Globus pallidus (tissue), 1 donor: ENCODE data around the gene ZNF423.
A peak's percentile ranks its signal among the peaks of the same experiment; 100 is the strongest.

ENCODE experiments used
- DNase-seq: peaks from one replicate; pipeline ENCODE4 v3.0.0-alpha.2; 2015; ENCODE audit warnings: low spot score

Gene ZNF423

GRCh38 chr16:49824593-49824992, 31.3 kb downstream of the ZNF423 start:
- DNase-seq, result no peak

DNA sequence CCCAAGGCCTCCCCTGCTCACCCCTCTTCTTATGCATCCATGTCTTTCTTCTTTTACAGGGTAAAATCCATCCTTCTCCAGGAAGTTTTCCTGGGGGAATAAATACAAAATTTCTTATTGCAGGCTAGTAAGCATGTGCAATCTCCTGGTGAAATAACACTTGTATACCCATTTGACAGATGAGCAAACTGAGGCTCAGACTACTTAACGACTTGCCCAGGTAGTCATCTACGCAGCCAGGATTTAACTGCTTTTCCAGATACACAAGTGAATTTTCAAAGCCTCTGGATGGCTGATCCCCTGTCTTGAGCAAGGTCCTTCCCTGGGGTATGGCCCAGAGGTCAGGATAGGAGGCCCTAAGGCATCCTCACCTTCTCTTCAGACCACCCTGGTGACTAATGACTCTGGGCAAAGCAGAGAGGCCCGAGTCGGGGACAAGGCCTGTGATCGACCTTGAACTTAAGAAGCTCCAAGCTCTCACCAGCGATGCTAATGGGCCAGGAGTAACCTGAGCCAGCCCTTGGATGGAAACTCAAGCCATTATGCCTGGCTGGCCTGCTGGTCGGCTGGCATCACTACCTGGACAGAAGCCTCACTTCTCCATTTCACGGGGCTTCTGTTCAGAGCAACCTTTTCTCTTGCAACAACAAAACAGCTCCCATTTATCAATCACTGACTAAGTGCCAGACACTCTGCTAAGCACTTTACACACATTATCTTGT, 33.1 kb downstream of the ZNF423 start:
- no peak for DNase-seq

- no peak for DNase-seq
Observed at GRCh38 chr16:49821614-49822282, 34.2 kb downstream of the ZNF423 start.

GRCh38 chr16:49821156-49821555, 34.8 kb downstream of the ZNF423 start:
- no peak for DNase-seq

DNA sequence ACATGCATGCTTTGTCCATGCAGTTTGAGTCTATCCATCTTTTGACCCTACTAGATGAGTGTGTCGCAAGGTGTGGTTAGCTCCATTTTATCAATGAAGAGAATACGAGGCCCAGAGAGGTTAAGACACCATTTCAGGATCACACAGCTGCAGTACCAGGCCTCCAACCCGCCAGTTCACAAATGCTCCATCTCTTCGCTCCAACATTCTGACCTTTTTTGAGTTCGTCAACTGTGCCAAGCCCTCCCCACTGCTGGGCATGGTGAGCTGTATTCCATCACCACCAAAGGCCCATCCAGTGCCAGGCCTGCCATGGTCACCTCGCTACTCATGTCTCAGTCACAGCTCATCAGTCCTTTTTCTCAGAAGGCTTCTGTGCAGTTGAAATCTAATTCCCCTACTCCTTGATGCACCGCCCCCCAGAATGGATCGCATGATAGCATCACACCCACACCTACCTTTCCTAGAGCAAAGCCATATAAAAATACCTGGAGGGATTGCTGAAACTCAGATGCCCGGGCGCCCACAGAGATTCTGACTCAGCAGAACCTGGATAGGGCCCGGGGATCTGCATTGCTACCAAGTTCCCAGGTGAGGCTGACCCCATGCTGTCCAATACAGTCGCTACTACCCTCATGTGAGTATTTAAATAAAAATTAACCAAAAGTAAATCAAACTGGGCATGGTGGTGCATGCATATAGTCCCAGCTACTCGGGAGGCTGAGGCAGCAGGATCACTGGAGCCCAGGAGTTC, 38.0 kb downstream of the ZNF423 start:
- no peak for DNase-seq

- DNase-seq, result no peak
Observed at GRCh38 chr16:49816875-49817274, 39.0 kb downstream of the ZNF423 start.

DNA sequence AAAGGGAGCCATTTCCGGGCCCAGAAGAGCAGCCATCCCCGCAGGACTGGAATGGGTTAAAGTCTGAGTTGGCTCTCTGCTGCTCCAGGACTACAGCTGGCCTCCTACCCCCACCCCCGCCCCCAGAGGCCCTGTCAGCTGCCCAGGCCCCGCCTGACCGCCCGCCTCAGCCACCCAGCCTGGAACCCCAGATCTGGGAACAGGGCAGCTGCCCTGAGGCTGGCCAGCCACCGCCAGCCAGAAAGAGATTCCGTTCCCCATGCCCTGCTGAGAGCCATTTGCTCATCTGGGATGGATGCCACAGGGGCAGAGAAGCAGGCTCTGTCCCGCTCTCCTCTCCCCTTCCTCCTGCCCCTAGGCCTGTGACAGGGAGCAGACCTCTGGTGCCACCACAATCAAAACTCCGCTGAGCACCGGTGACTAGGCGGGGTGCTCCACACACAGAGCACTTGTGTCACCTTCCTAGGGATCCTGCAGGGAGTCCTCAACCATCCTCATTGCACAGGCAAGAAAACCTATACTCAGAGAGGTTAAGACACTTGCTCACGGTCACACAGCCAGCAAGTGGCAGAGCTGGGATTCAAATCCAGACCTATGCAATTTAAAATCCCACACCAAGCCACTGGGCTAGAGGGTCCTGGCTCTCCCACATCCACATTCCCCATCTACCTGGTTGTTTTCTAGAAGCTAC, 44.1 kb downstream of the ZNF423 start:
- peak; percentile 68 for DNase-seq

GRCh38 chr16:49810831-49811230, 45.1 kb downstream of the ZNF423 start:
- DNase-seq, result no peak

DNA sequence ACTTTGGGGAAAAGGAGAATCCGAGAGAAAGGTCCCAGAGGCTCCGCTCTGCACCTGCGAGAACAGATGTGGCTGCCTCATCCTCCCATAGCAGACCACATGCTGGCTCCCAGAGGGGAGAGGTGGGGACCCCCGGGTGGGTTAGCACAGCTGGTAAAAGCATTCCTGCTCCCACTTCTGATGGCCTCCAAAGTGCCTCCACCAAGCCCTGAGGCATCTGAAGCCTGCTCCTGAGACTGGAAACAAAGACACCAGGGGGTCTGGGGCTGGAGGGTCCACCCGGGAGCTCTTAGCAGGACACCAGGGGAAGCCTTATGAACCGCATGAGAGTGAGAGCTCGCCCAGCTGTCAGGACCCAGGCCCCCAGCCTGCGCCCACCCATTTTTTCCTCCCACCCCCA, 46.4 kb downstream of the ZNF423 start:
- DNase-seq, result no peak

GRCh38 chr16:49809062-49809461, 46.9 kb downstream of the ZNF423 start:
- DNase-seq, result no peak

DNA sequence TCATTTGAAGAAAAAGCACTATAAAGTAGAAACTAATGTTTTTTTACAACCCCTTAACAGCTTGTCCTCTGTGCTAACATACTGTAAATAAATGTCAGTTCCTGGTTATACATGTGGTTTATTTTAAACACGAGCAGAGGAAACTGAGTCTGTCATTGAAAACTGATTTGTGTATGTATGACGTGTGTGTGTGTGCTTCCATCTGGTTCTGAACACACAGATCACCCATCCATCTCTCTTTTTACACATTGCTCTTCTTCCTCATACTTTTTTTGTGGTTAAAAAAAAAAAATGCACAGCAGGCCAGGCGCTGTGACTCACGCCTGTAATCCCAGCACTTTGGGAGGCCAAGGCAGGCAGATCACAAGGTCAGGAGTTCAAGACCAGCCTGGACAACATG, 49.5 kb downstream of the ZNF423 start:
- no peak for DNase-seq

GRCh38 chr16:49801290-49801689, 54.6 kb downstream of the ZNF423 start:
- DNase-seq, result no peak

GRCh38 chr16:49800876-49801275, 55.0 kb downstream of the ZNF423 start:
- DNase-seq, result no peak

GRCh38 chr16:49800441-49800840, 55.5 kb downstream of the ZNF423 start:
- DNase-seq, result no peak

DNA sequence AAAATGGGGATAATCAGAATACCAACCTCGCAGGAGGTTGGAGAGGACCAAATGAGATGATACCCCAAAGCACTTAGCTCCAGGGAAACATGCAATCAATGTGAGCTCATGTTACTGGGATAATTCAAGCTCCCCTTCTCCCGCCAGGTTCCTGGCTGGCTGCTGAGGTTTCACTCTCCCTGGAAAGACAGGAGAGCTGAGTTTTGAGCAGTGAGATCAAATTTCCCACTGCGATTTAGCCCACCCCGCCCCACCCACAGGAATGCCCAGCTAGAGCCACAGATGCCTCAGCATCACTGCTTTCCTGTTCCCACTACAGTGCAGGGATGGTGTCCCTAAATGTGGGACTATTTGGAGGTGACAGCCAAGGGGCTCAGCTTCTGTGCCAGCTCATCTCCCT, 56.7 kb downstream of the ZNF423 start:
- DNase-seq, result no peak

- DNase-seq, result no peak
Observed at GRCh38 chr16:49795513-49795912, 60.4 kb downstream of the ZNF423 start.

GRCh38 chr16:49793244-49793643, 62.7 kb downstream of the ZNF423 start:
- no peak for DNase-seq

DNA sequence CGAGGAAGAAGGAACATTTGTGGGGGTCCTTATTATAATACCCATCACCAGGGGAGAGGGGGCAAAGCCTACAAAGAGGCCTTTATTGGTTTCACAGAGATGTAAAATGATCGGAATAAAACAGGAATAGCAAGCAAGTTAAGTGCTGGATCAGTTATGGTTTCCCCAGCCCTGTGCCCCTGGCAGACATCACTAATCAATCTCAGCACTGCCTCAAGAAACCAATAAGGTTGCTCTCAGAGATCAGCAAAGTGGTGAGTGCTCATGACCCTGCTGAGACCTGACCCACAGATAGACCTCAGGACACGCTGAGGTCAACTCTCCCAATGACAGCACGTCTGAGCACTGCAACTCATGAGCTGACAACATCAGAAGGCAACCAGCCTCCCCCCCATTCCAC, 66.3 kb downstream of the ZNF423 start:
- no peak for DNase-seq

- no peak for DNase-seq
Observed at GRCh38 chr16:49788986-49789385, 66.9 kb downstream of the ZNF423 start.

DNA sequence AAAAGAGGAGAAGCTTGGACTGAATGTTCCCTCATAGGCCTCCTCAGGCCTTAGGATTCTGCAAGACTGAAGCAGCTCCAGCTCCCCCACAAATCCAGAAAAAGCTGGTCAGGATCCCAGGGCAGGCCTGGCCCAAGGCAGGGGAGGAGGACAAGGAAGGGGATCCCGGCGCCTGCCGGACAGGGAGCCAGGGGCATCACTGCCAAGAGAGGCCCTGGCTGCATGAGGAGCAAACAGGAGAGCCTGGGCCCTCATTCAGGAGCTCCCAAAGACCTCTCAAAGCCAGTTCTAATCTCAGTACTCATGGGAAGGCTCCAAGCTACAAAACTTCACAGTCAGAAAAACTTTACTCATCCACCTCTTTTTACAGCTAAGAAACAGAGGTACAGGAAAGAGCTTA, 67.3 kb downstream of the ZNF423 start:
- peak; percentile 51 for DNase-seq

DNA sequence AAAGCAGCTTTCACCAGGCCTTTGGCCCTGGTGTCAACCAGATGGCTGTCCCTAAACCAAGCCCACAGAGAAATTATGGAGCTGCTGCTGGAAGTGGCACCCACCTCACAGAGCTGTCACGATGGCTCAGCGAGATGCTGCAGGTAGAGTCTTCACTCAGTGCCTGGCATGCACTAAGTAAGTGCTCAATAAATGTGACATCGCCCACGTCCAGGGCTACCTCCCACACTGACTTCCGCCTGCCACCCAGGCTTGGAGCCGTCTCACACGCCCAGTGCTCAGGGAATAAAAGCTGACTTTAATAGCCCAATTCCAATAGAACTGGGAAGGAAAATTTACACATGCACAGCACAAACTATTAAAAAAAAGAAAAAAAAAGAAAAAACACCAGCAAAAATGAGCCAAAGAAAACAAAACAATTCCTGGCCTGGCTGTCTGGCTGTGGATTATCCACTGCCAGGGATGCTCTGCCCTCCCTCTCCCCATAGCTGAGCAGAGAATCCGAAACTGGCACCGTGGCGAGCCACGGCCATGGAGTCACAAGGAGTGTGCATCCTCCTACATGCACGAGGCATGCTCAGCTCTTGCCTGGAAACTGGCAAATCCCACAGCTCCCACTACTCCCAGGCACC, 68.9 kb downstream of the ZNF423 start:
- DNase-seq, result no peak

DNA sequence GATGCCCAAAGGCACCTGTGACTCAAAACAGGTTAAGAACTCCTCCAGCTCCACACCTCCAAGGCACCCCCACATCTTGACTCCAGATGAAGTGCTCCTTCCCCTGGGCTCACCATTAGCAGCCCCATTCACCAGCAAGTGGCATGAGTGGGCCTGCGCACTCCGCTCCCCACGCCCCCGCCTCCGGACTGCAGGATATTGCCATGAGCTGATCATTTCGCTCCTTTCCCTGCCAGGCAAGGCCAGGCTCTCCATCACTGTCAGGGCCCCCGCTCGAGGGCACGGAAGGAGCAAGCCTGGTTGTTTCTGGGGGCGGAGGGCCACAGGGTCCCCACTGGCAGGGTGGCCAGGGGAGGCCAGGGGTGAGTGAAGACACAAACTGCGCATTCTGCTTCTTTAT, 69.9 kb downstream of the ZNF423 start:
- no peak for DNase-seq
